ENCODE data around the gene SUFU. TPM values are rescaled to one million over a fixed set of nuclear protein-coding genes. Genes with fewer than 3 reads are reported as not detected.

The SUFU gene
- total and polyA plus RNA-seq, 2 experiments from 2014 or later: 2.8 to 5.6 TPM

- TF ChIP-seq, protein P1, sequence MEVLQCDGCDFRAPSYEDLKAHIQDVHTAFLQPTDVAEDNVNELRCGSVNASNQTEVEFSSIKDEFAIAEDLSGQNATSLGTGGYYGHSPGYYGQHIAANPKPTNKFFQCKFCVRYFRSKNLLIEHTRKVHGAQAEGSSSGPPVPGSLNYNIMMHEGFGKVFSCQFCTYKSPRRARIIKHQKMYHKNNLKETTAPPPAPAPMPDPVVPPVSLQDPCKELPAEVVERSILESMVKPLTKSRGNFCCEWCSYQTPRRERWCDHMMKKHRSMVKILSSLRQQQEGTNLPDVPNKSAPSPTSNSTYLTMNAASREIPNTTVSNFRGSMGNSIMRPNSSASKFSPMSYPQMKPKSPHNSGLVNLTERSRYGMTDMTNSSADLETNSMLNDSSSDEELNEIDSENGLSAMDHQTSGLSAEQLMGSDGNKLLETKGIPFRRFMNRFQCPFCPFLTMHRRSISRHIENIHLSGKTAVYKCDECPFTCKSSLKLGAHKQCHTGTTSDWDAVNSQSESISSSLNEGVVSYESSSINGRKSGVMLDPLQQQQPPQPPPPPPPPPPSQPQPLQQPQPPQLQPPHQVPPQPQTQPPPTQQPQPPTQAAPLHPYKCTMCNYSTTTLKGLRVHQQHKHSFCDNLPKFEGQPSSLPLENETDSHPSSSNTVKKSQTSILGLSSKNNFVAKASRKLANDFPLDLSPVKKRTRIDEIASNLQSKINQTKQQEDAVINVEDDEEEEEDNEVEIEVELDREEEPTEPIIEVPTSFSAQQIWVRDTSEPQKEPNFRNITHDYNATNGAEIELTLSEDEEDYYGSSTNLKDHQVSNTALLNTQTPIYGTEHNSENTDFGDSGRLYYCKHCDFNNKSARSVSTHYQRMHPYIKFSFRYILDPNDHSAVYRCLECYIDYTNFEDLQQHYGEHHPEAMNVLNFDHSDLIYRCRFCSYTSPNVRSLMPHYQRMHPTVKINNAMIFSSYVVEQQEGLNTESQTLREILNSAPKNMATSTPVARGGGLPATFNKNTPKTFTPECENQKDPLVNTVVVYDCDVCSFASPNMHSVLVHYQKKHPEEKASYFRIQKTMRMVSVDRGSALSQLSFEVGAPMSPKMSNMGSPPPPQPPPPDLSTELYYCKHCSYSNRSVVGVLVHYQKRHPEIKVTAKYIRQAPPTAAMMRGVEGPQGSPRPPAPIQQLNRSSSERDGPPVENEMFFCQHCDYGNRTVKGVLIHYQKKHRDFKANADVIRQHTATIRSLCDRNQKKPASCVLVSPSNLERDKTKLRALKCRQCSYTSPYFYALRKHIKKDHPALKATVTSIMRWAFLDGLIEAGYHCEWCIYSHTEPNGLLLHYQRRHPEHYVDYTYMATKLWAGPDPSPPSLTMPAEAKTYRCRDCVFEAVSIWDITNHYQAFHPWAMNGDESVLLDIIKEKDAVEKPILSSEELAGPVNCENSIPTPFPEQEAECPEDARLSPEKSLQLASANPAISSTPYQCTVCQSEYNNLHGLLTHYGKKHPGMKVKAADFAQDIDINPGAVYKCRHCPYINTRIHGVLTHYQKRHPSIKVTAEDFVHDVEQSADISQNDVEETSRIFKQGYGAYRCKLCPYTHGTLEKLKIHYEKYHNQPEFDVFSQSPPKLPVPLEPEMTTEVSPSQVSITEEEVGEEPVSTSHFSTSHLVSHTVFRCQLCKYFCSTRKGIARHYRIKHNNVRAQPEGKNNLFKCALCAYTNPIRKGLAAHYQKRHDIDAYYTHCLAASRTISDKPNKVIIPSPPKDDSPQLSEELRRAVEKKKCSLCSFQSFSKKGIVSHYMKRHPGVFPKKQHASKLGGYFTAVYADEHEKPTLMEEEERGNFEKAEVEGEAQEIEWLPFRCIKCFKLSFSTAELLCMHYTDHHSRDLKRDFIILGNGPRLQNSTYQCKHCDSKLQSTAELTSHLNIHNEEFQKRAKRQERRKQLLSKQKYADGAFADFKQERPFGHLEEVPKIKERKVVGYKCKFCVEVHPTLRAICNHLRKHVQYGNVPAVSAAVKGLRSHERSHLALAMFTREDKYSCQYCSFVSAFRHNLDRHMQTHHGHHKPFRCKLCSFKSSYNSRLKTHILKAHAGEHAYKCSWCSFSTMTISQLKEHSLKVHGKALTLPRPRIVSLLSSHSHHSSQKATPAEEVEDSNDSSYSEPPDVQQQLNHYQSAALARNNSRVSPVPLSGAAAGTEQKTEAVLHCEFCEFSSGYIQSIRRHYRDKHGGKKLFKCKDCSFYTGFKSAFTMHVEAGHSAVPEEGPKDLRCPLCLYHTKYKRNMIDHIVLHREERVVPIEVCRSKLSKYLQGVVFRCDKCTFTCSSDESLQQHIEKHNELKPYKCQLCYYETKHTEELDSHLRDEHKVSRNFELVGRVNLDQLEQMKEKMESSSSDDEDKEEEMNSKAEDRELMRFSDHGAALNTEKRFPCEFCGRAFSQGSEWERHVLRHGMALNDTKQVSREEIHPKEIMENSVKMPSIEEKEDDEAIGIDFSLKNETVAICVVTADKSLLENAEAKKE (CRISPR knock-in tag; IDR thresholded peaks at IDR 0.05): no peak
- no peak for TF ChIP-seq CREB1 (CRISPR knock-in tag; IDR thresholded peaks at IDR 0.05; ENCODE audit: low read depth)
- TF ChIP-seq JUNB (IDR thresholded peaks at IDR 0.05; ENCODE audit: unreplicated experiment): no peak
- TF ChIP-seq POLR2AphosphoS5 (IDR thresholded peaks at IDR 0.05; ENCODE audit: low read depth): no peak
- TF ChIP-seq NANOG (IDR thresholded peaks at IDR 0.05; ENCODE audit: borderline replicate concordance): no peak
- no peak for TF ChIP-seq EZH2 (IDR thresholded peaks at IDR 0.05; ENCODE audit: low read depth, unreplicated experiment)
- no peak for TF ChIP-seq STAT1 (IDR thresholded peaks at IDR 0.05; ENCODE audit: unreplicated experiment)
- no peak for TF ChIP-seq REST (IDR thresholded peaks at IDR 0.05; ENCODE audit: unreplicated experiment)
- TF ChIP-seq EZH2phosphoT487 (IDR thresholded peaks at IDR 0.05; ENCODE audit: unreplicated experiment): no peak
- TF ChIP-seq ZNF331 (CRISPR knock-in tag; IDR thresholded peaks at IDR 0.05; ENCODE audit: low read depth): no peak
- TF ChIP-seq, protein P2, sequence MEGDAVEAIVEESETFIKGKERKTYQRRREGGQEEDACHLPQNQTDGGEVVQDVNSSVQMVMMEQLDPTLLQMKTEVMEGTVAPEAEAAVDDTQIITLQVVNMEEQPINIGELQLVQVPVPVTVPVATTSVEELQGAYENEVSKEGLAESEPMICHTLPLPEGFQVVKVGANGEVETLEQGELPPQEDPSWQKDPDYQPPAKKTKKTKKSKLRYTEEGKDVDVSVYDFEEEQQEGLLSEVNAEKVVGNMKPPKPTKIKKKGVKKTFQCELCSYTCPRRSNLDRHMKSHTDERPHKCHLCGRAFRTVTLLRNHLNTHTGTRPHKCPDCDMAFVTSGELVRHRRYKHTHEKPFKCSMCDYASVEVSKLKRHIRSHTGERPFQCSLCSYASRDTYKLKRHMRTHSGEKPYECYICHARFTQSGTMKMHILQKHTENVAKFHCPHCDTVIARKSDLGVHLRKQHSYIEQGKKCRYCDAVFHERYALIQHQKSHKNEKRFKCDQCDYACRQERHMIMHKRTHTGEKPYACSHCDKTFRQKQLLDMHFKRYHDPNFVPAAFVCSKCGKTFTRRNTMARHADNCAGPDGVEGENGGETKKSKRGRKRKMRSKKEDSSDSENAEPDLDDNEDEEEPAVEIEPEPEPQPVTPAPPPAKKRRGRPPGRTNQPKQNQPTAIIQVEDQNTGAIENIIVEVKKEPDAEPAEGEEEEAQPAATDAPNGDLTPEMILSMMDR (conservative IDR thresholded peaks at IDR 0.05; ENCODE audit: low read depth in 2 of 2): no peak
Measured at GRCh38 chr10:102504976-102505300, 1.2 kb downstream of the SUFU start (continued).
